Astrocyte (in vitro differentiated cells and primary cell): ENCODE results near the gene DDX47.
"Not testable (repeated sequence)": the region's sequence is repeated elsewhere in the genome, so short reads cannot be mapped to it uniquely, and the experiment has no call there.

Source experiments
- CTCF ChIP-seq: IDR thresholded peaks from 2 replicates; pipeline ENCODE4 v1.5.1; 2011; ENCODE audit warnings: low read depth, mild to moderate bottlenecking, inconsistent platforms, low read length, moderate library complexity; ENCODE audit not compliant: insufficient read depth
- EZH2 ChIP-seq: IDR thresholded peaks from 2 replicates; pipeline ENCODE4 v1.6.1; 2012; ENCODE audit warnings: mild to moderate bottlenecking, low read length, inconsistent platforms; ENCODE audit not compliant: insufficient read depth

GRCh38 chr12:12846780-12847179 lies 33.6 kb downstream of the DDX47 start:
- TF ChIP-seq CTCF, EZH2: not testable (repeated sequence)
